ENCODE results near the gene IRS2.

- TF ChIP-seq CTCF (conservative IDR thresholded peaks at IDR 0.05 in 1 of 2, IDR thresholded peaks at IDR 0.05 in 1 of 2; ENCODE audit: low read depth in 1 of 2, low read length in 2 of 2): no peak
- TF ChIP-seq EZH2 (IDR thresholded peaks at IDR 0.05; ENCODE audit: low read length, missing control alignments): no peak
Observed at GRCh38 chr13:109785892-109786450, 412 bp downstream of the IRS2 start.

Measured in fibroblast of lung (primary cell).